WTC11 (cell line): ENCODE measurements around the gene MYO6.

Experiments
- CDX4 ChIP-seq: fragments of 250-450 bp; sonication (Bioruptor Pico); IDR thresholded peaks from 2 replicates; pipeline ENCODE4 v1.9.0; 2021; ENCODE audit warnings: moderate library complexity, mild to moderate bottlenecking, inconsistent platforms, borderline replicate concordance
- CTCF ChIP-seq: fragments of 200-600 bp; IDR thresholded peaks from 2 replicates; pipeline ENCODE4 v1.8.0; 2022; ENCODE audit warnings: antibody characterized with exemption
- FOXK1 ChIP-seq: sonication (generic); formaldehyde crosslinking; IDR thresholded peaks from 2 replicates; pipeline ENCODE4 v1.8.0; 2022; ENCODE audit warnings: mild to moderate bottlenecking, moderate library complexity, missing genetic modification reagents
- MAX ChIP-seq: sonication (generic); formaldehyde crosslinking; IDR thresholded peaks from 2 replicates; pipeline ENCODE4 v1.8.0; 2022; ENCODE audit warnings: mild to moderate bottlenecking, missing genetic modification reagents
- ZNF121 ChIP-seq: sonication (generic); formaldehyde crosslinking; IDR thresholded peaks from 2 replicates; pipeline ENCODE4 v1.8.0; 2023; ENCODE audit warnings: missing genetic modification reagents
- ZNF232 ChIP-seq: sonication (generic); formaldehyde crosslinking; IDR thresholded peaks from 2 replicates; pipeline ENCODE4 v1.8.0; 2022; ENCODE audit warnings: mild to moderate bottlenecking, missing genetic modification reagents
- ZNF317 ChIP-seq: sonication (generic); formaldehyde crosslinking; IDR thresholded peaks from 2 replicates; pipeline ENCODE4 v1.8.1; 2023; ENCODE audit warnings: low read depth, mild to moderate bottlenecking, moderate library complexity, missing genetic modification reagents, borderline replicate concordance

- TF ChIP-seq CTCF = no peak
- no peak for TF ChIP-seq CDX4 (CRISPR knock-in tag)
- no peak for TF ChIP-seq FOXK1
- no peak for TF ChIP-seq ZNF232 (CRISPR knock-in tag)
- TF ChIP-seq ZNF121 (CRISPR knock-in tag) = no peak
- no peak for TF ChIP-seq ZNF317 (CRISPR knock-in tag)
- TF ChIP-seq MAX = no peak
These were observed 143.3 kb downstream of the MYO6 start for GRCh38 chr6:75892384-75892783.
